Keratinocyte (primary cell): ENCODE data around the gene SRP54.

ENCODE experiments used
- EZH2 ChIP-seq: IDR thresholded peaks from one replicate; pipeline ENCODE4 v1.6.1; 2012; ENCODE audit warnings: inconsistent platforms, mild to moderate bottlenecking, low read length, moderate library complexity
- TF ChIP-seq, protein P1 (sequence below), 3 experiments: IDR thresholded peaks in 1 of 3; conservative IDR thresholded peaks in 1 of 3; optimal IDR thresholded peaks in 1 of 3; 2 replicates in 2 of 3; 3 replicates in 1 of 3; pipeline versions ENCODE3 to v1.5.1; 2011; ENCODE audit warnings: low read length in 3 of 3, mild to moderate bottlenecking in 3 of 3, moderate library complexity in 2 of 3, control low read depth in 1 of 3, inconsistent platforms in 1 of 3; ENCODE audit not compliant: insufficient read depth in 2 of 3; ENCODE audit errors: extremely low read depth in 1 of 3

DNA sequence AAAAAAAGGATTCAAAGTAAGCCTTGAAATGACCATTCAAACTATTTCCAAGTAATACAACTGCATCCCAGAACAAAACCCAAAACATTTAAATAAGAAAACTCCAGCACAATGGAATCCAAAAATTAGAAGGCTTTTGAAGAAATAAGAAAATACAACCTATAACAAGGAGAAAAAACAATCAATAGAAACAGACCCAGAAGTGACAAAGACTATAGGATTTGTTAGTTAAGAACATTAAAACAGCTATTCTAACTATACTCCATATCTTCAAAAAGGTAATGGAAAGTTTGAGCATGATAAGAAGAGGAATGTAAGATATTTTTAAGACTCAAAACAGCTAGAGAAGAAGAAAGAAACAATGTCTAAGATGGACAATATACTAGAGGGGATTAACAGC, 39.3 kb upstream of the SRP54 start:
- TF ChIP-seq, protein P1, sequence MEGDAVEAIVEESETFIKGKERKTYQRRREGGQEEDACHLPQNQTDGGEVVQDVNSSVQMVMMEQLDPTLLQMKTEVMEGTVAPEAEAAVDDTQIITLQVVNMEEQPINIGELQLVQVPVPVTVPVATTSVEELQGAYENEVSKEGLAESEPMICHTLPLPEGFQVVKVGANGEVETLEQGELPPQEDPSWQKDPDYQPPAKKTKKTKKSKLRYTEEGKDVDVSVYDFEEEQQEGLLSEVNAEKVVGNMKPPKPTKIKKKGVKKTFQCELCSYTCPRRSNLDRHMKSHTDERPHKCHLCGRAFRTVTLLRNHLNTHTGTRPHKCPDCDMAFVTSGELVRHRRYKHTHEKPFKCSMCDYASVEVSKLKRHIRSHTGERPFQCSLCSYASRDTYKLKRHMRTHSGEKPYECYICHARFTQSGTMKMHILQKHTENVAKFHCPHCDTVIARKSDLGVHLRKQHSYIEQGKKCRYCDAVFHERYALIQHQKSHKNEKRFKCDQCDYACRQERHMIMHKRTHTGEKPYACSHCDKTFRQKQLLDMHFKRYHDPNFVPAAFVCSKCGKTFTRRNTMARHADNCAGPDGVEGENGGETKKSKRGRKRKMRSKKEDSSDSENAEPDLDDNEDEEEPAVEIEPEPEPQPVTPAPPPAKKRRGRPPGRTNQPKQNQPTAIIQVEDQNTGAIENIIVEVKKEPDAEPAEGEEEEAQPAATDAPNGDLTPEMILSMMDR (optimal IDR thresholded peaks at IDR 0.05 in 1 of 3, IDR thresholded peaks at IDR 0.05 in 1 of 3, conservative IDR thresholded peaks at IDR 0.05 in 1 of 3; ENCODE audit: extremely low read depth in 1 of 3, insufficient read depth in 2 of 3, low read length in 3 of 3) = no peak
- TF ChIP-seq EZH2 = no peak
